ENCODE data around the gene TRAPPC3L. TPM values are rescaled to one million over a fixed set of nuclear protein-coding genes. Genes with fewer than 3 reads are reported as not detected.

TRAPPC3L gene
- total and polyA plus RNA-seq, 9 of the 15 experiments (the other 6 are each of a cell fraction or from before 2014, with no cell fraction given): not detected

- ATAC-seq (no peak), FAIRE-seq (no peak), DNase-seq (ENCODE audit: extremely low read depth in 1 of 4, low spot score in 3 of 4) (no peak)
- H3K27me3 ChIP-seq (ENCODE audit: control insufficient read depth in 2 of 2, insufficient read depth in 2 of 2, low read length in 2 of 2): no peaks in the 10 kb centered on the region
- H3K9me1 ChIP-seq (ENCODE audit: control insufficient read depth, insufficient read depth, low read length): no peaks in the 10 kb centered on the region
- H3K79me2 ChIP-seq (ENCODE audit: control insufficient read depth, insufficient read depth, low read length): no peaks in the 10 kb centered on the region
- WGBS (ENCODE audit: insufficient coverage, low coverage, missing lambda C conversion rate): 11% methylated on average over 2 of the region's 2 CpGs
- no peak overlapping the region for H2AFZ ChIP-seq (ENCODE audit: low read depth, low read length)
- no TSS peak for BruUV-seq (replicated peaks)
- H3K4me2 ChIP-seq (ENCODE audit: insufficient read depth, low read length): no peak overlapping the region
- no peak overlapping the region for H3K4me3 ChIP-seq
- H3K9ac ChIP-seq (ENCODE audit: insufficient read depth in 1 of 2, low read depth in 2 of 2, low read length in 2 of 2): no peak overlapping the region
- in situ Hi-C loops (cut with MboI): no loop called here
- no peaks in the 10 kb centered on the region for H4K20me1 ChIP-seq (replicated peaks; ENCODE audit: control insufficient read depth, insufficient read depth, low read length)
- POLR2A ChIA-PET: interaction anchor here (0.9 kb wide), 1 partner anchor 229 kb away, joined by 3 read pairs; no protein-coding TSS in a partner anchor
- intact Hi-C loops (cut with micrococcal nuclease): no loop called here
- H3K36me3 ChIP-seq (ENCODE audit: control insufficient read depth, insufficient read depth, low read length): no peaks in the 10 kb centered on the region
- CTCF ChIA-PET (ENCODE audit: low intra/inter-chr PET ratio): no interaction called here
- no peaks in the 10 kb centered on the region for H3K9me3 ChIP-seq (replicated peaks; ENCODE audit: control insufficient read depth, insufficient read depth, low read depth, low read length)
- H3K27ac ChIP-seq (ENCODE audit: extremely low read depth, low read depth, low read length): no peak overlapping the region
- H3K4me1 ChIP-seq (replicated peaks in 1 of 2; ENCODE audit: control insufficient read depth in 2 of 2, insufficient read depth in 2 of 2, low read length in 2 of 2): no peaks in the 10 kb centered on the region
- no peak for TF ChIP-seq FOXP1 (CRISPR knock-in tag; IDR thresholded peaks at IDR 0.05)
- TF ChIP-seq TAL1 (IDR thresholded peaks at IDR 0.05): no peak
- TF ChIP-seq RBM15 (IDR thresholded peaks at IDR 0.05; ENCODE audit: insufficient read depth, low read length): no peak
- TF ChIP-seq ZNF408 (CRISPR knock-in tag; IDR thresholded peaks at IDR 0.05; ENCODE audit: low read depth): no peak
- TF ChIP-seq SAFB (IDR thresholded peaks at IDR 0.05; ENCODE audit: borderline replicate concordance, low read depth, low read length): no peak
- no peak for TF ChIP-seq ZBTB5 (IDR thresholded peaks at IDR 0.05)
- no peak for TF ChIP-seq ZNF764 (CRISPR knock-in tag; IDR thresholded peaks at IDR 0.05; ENCODE audit: low read depth)
- TF ChIP-seq ZNF354B (CRISPR knock-in tag; IDR thresholded peaks at IDR 0.05): no peak
- no peak for TF ChIP-seq SRSF7 (optimal IDR thresholded peaks at IDR 0.05; ENCODE audit: low read depth, low read length)
- no peak for TF ChIP-seq HNRNPH1 (optimal IDR thresholded peaks at IDR 0.05; ENCODE audit: low read depth, low read length)
- TF ChIP-seq ZNF511 (CRISPR knock-in tag; IDR thresholded peaks at IDR 0.05): no peak
- no peak for TF ChIP-seq NBN (IDR thresholded peaks at IDR 0.05; ENCODE audit: low read depth)
- TF ChIP-seq NR2F6 (CRISPR knock-in tag; IDR thresholded peaks at IDR 0.05): no peak
- TF ChIP-seq ZNF407 (IDR thresholded peaks at IDR 0.05; ENCODE audit: low read depth): no peak
Measured at GRCh38 chr6:116483616-116484015, 61.9 kb downstream of the TRAPPC3L start.
